SU-DHL-6 (cell line): Measurements from ENCODE around the gene CRCP.
"Not testable (repeated sequence)": the region's sequence is repeated elsewhere in the genome, so short reads cannot be mapped to it uniquely, and the experiment has no call there.

ENCODE experiments used
- H2AFZ ChIP-seq: fragments of 200-600 bp; sonication (generic); 2 replicates; pipeline ENCODE4 v1.6.1; 2014; ENCODE audit warnings: low read depth, mild to moderate bottlenecking, moderate library complexity, mixed read lengths, antibody characterized with exemption, low read length; ENCODE audit not compliant: severe bottlenecking
- H3F3A ChIP-seq: fragments of 200-600 bp; shearing (Covaris generic); 2 replicates; pipeline ENCODE4 v1.6.0; 2016; ENCODE audit warnings: antibody characterized with exemption, mild to moderate bottlenecking; ENCODE audit not compliant: insufficient read depth
- H3K27ac ChIP-seq: fragments of 200-600 bp; sonication (generic); 2 replicates; pipeline ENCODE4 v1.5.1; 2016; ENCODE audit warnings: low read depth, mild to moderate bottlenecking, low read length, moderate library complexity, mixed read lengths
- H3K27me3 ChIP-seq: fragments of 200-600 bp; sonication (generic), shearing (Covaris generic); 2 replicates; pipeline ENCODE4 v1.6.0; 2014; ENCODE audit warnings: mild to moderate bottlenecking, low read length
- H3K36me3 ChIP-seq: fragments of 200-600 bp; sonication (generic); 2 replicates; pipeline ENCODE4 v1.6.1; 2014; ENCODE audit warnings: mild to moderate bottlenecking, low read length, mixed read lengths
- H3K4me2 ChIP-seq: fragments of 300-600, 200-600 bp; shearing (Covaris generic), sonication (generic); 2 replicates; pipeline ENCODE4 v1.6.0; 2014; ENCODE audit warnings: low read length, low read depth, mild to moderate bottlenecking; ENCODE audit not compliant: poor library complexity, severe bottlenecking
- H3K4me3 ChIP-seq: fragments of 200-600 bp; sonication (generic); 2 replicates; pipeline ENCODE4 v1.5.1; 2014; ENCODE audit warnings: antibody characterized with exemption, low read length, mild to moderate bottlenecking, mixed read lengths; ENCODE audit not compliant: insufficient read depth, poor library complexity, severe bottlenecking
- H3K79me2 ChIP-seq: fragments of 200-600 bp; sonication (generic); 2 replicates; pipeline ENCODE4 v1.6.1; 2014; ENCODE audit warnings: mild to moderate bottlenecking, low read length, moderate library complexity; ENCODE audit not compliant: insufficient read depth
- H3K9ac ChIP-seq: fragments of 200-600 bp; sonication (generic); 2 replicates; pipeline ENCODE4 v1.7.0; 2014; ENCODE audit warnings: mild to moderate bottlenecking, low read length
- H3K9me2 ChIP-seq: fragments of 200-600 bp; sonication (generic); replicated peaks from 2 replicates; pipeline ENCODE4 v1.6.1; 2014; ENCODE audit warnings: low read length; ENCODE audit not compliant: insufficient read depth
- H3K9me3 ChIP-seq: fragments of 200-600 bp; sonication (generic); 2 replicates; pipeline ENCODE4 v1.6.1; 2014; ENCODE audit warnings: low read length, mixed read lengths; ENCODE audit not compliant: insufficient read depth
- H4K20me1 ChIP-seq: fragments of 200-600 bp; sonication (generic); 2 replicates; pipeline ENCODE4 v1.6.1; 2014; ENCODE audit warnings: low read depth, mild to moderate bottlenecking, antibody characterized with exemption, low read length, moderate library complexity, mixed read lengths
- CTCF ChIP-seq: fragments of 200-600 bp; sonication (generic); IDR thresholded peaks from one replicate; pipeline ENCODE4 v1.5.1; 2017; ENCODE audit warnings: antibody characterized with exemption, mild to moderate bottlenecking, low read length, moderate library complexity; ENCODE audit not compliant: insufficient read depth, poor library complexity, severe bottlenecking
- EZH2phosphoT487 ChIP-seq: fragments of 200-600 bp; sonication (generic), shearing (Covaris generic); conservative IDR thresholded peaks from 2 replicates; pipeline ENCODE4 v1.6.1; 2018; ENCODE audit warnings: mild to moderate bottlenecking, antibody characterized with exemption, low read length, moderate library complexity, mixed read lengths

The CRCP gene

GRCh38 chr7:66143876-66144332 is 29.3 kb downstream of the CRCP start:
- Histone ChIP-seq H3K4me3 (no peak overlapping the region), H3F3A (no peaks in the 10 kb centered on the region), H2AFZ (no peak overlapping the region), H3K27ac (no peak overlapping the region), H3K9me3 (no peaks in the 10 kb centered on the region), H4K20me1 (0 out of 2 replicates have a peak, but pooled peaks cover 3% of the 10 kb centered on the region), H3K79me2 (peaks cover 34% of the 10 kb centered on the region), H3K4me2 (no peak overlapping the region), H3K36me3 (peaks cover 37% of the 10 kb centered on the region; the same call in 1 of the 2 replicates), H3K9me2 (no peaks in the 10 kb centered on the region), H3K9ac (no peak overlapping the region), H3K27me3 (no peaks in the 10 kb centered on the region)
- no peak for TF ChIP-seq CTCF
- TF ChIP-seq EZH2phosphoT487 = no peak

GRCh38 chr7:66145400-66146104 is 30.9 kb downstream of the CRCP start:
- Histone ChIP-seq H3K79me2 (peaks cover 30% of the 10 kb centered on the region), H3F3A (no peaks in the 10 kb centered on the region), H3K27me3 (no peaks in the 10 kb centered on the region)

GRCh38 chr7:66146701-66147100 is 32.1 kb downstream of the CRCP start:
- Histone ChIP-seq H3K9ac (no peak overlapping the region), H2AFZ (no peak overlapping the region), H3K4me3 (no peak overlapping the region), H3K27me3 (no peaks in the 10 kb centered on the region), H3F3A (no peaks in the 10 kb centered on the region), H3K36me3 (peaks cover 32% of the 10 kb centered on the region; the same call in 1 of the 2 replicates), H3K4me2 (no peak overlapping the region), H3K9me3 (no peaks in the 10 kb centered on the region), H3K79me2 (peaks cover 27% of the 10 kb centered on the region), H3K9me2 (no peaks in the 10 kb centered on the region), H4K20me1 (peaks cover under 1% of the 10 kb centered on the region; the same call in 1 of the 2 replicates), H3K27ac (no peak overlapping the region)
- TF ChIP-seq EZH2phosphoT487 (no peak), CTCF (no peak)

More at GRCh38 chr7:66145400-66146104, 30.9 kb downstream of the CRCP start:
- H3K4me2 ChIP-seq = no peak overlapping the region
- H4K20me1 ChIP-seq = no peaks in the 10 kb centered on the region
- no peaks in the 10 kb centered on the region for H3K9me3 ChIP-seq
- peaks cover 36% of the 10 kb centered on the region; the same call in 1 of the 2 replicates for H3K36me3 ChIP-seq
- H3K27ac ChIP-seq = no peak overlapping the region
- no peak overlapping the region for H3K4me3 ChIP-seq
- no peak overlapping the region for H3K9ac ChIP-seq
- no peak overlapping the region for H2AFZ ChIP-seq
- no peaks in the 10 kb centered on the region for H3K9me2 ChIP-seq
- TF ChIP-seq CTCF = no peak
- no peak for TF ChIP-seq EZH2phosphoT487

GRCh38 chr7:66147657-66148056 is 33.0 kb downstream of the CRCP start:
- H3K36me3 ChIP-seq = peaks cover 35% of the 10 kb centered on the region; the same call in 1 of the 2 replicates
- H3K4me3 ChIP-seq, H3K27me3 ChIP-seq, H3F3A ChIP-seq, H3K9ac ChIP-seq, H3K27ac ChIP-seq, H2AFZ ChIP-seq, H4K20me1 ChIP-seq, H3K4me2 ChIP-seq, H3K9me3 ChIP-seq, H3K9me2 ChIP-seq: not testable (repeated sequence)
- H3K79me2 ChIP-seq = peaks cover 27% of the 10 kb centered on the region
